ENCODE results near the gene EHHADH. TPM values are rescaled to one million over a fixed set of nuclear protein-coding genes. Genes with fewer than 3 reads are reported as not detected.
A peak's percentile ranks its signal among the peaks of the same experiment; 100 is the strongest.

The EHHADH gene
- total RNA-seq, 1 experiment from 2014 or later, result 8.4 TPM

GRCh38 chr3:185200639-185201038 is 53.2 kb downstream of the EHHADH start:
- ChIA-PET CTCF (no interaction called here), POLR2A (ENCODE audit: unreplicated experiment) (no interaction called here)
- DNase-seq, result peak in 1 of 2 experiments; percentile 38
- H3K4me3 ChIP-seq, result no peak overlapping the region
- no peaks in the 10 kb centered on the region for H3K27me3 ChIP-seq (ENCODE audit: insufficient read depth, low read depth)
- no peak overlapping the region for H3K4me2 ChIP-seq
- no TSS peak for BruUV-seq (replicated peaks)
- H3K36me3 ChIP-seq (ENCODE audit: low read depth), result no peaks in the 10 kb centered on the region
- no peaks in the 10 kb centered on the region for H3K9me3 ChIP-seq (ENCODE audit: insufficient read depth, low read depth)
- intact Hi-C loops (cut with micrococcal nuclease; ENCODE audit: unreplicated experiment), result no loop called here
- no peaks in the 10 kb centered on the region for H3K9me2 ChIP-seq (ENCODE audit: insufficient read depth)
- no peaks in the 10 kb centered on the region for H3K79me2 ChIP-seq (ENCODE audit: low read depth)
- TF ChIP-seq EZH2 (IDR thresholded peaks at IDR 0.05; ENCODE audit: low read depth) (no peak), CTCF (conservative IDR thresholded peaks at IDR 0.05) (no peak)
- H2AFZ ChIP-seq, result no peak overlapping the region
- H4K20me1 ChIP-seq (ENCODE audit: insufficient read depth), result no peaks in the 10 kb centered on the region
- no peak overlapping the region for H3K27ac ChIP-seq
- H3F3A ChIP-seq (ENCODE audit: insufficient read depth, low read depth), result no peaks in the 10 kb centered on the region
- no peaks in the 10 kb centered on the region for H3K4me1 ChIP-seq (replicated peaks; ENCODE audit: insufficient read depth)

DNA sequence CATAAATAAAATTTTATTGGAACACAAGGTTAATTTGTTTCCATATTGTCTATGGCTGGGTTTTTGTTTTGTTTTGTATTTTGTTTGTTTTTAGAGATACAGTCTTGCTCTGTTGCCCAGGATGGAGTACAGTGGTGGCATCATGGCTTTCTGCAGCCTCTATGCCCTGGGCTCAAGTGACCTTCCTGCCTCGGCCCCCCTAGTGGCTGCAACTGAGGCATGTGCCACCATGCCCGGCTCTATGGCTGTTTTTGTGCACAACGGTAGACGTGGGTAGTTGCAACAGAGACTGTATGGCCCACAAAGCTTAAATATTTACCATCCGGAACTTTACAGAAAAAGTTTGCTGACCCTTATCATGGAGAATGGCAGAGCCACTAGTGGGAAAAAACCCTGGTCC is 54.2 kb downstream of the EHHADH start:
- H3K4me2 ChIP-seq, result no peak overlapping the region
- H2AFZ ChIP-seq, result no peak overlapping the region
- no peaks in the 10 kb centered on the region for H3K36me3 ChIP-seq (ENCODE audit: low read depth)
- H3K9me3 ChIP-seq (ENCODE audit: insufficient read depth, low read depth), result no peaks in the 10 kb centered on the region
- H4K20me1 ChIP-seq (ENCODE audit: insufficient read depth), result no peaks in the 10 kb centered on the region
- H3K9me2 ChIP-seq (ENCODE audit: insufficient read depth), result no peaks in the 10 kb centered on the region
- no TSS peak for BruUV-seq (replicated peaks)
- no peak for DNase-seq
- intact Hi-C loops (cut with micrococcal nuclease; ENCODE audit: unreplicated experiment), result no loop called here
- H3K4me3 ChIP-seq, result no peak overlapping the region
- CTCF ChIA-PET, result no interaction called here
- H3K27ac ChIP-seq, result no peak overlapping the region
- no peaks in the 10 kb centered on the region for H3K4me1 ChIP-seq (replicated peaks; ENCODE audit: insufficient read depth)
- no peaks in the 10 kb centered on the region for H3F3A ChIP-seq (ENCODE audit: insufficient read depth, low read depth)
- no peaks in the 10 kb centered on the region for H3K79me2 ChIP-seq (ENCODE audit: low read depth)
- TF ChIP-seq EZH2 (IDR thresholded peaks at IDR 0.05; ENCODE audit: low read depth) (no peak), CTCF (conservative IDR thresholded peaks at IDR 0.05) (no peak; the same call in 1 of the 2 replicates)
- POLR2A ChIA-PET (ENCODE audit: unreplicated experiment), result no interaction called here
- no peaks in the 10 kb centered on the region for H3K27me3 ChIP-seq (ENCODE audit: insufficient read depth, low read depth)

DNA sequence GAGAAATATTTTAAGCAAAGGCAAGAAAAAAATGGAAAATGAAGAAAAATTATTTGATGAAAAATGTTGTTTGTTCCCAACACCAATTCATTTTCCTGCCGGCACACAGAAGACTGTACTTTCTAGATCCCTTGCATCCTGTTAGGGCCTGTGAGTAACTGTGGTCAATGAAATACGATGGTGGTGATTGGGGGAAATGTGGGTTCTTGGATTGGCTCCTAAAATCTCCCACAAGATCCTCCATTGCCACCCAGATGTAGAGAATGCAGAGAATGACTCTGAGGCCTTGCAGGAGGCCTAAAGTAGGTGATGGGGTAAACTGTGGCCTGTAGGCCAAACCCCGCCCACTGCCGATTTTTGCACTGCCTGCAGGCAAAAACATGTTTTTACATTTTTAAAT is 54.6 kb downstream of the EHHADH start:
- no peaks in the 10 kb centered on the region for H3K9me3 ChIP-seq (ENCODE audit: insufficient read depth, low read depth)
- no peak overlapping the region for H3K4me3 ChIP-seq
- no peaks in the 10 kb centered on the region for H3K27me3 ChIP-seq (ENCODE audit: insufficient read depth, low read depth)
- ChIA-PET CTCF (no interaction called here), POLR2A (ENCODE audit: unreplicated experiment) (no interaction called here)
- DNase-seq, result peak in 1 of 2 experiments; percentile 19
- no peaks in the 10 kb centered on the region for H3K9me2 ChIP-seq (ENCODE audit: insufficient read depth)
- H3K27ac ChIP-seq, result no peak overlapping the region
- intact Hi-C loops (cut with micrococcal nuclease; ENCODE audit: unreplicated experiment), result no loop called here
- no peaks in the 10 kb centered on the region for H3K4me1 ChIP-seq (replicated peaks; ENCODE audit: insufficient read depth)
- H3F3A ChIP-seq (ENCODE audit: insufficient read depth, low read depth), result no peaks in the 10 kb centered on the region
- TF ChIP-seq EZH2 (IDR thresholded peaks at IDR 0.05; ENCODE audit: low read depth), result no peak
- TF ChIP-seq CTCF (conservative IDR thresholded peaks at IDR 0.05), result no peak
- no peak overlapping the region for H3K4me2 ChIP-seq
- no peaks in the 10 kb centered on the region for H3K36me3 ChIP-seq (ENCODE audit: low read depth)
- H2AFZ ChIP-seq, result no peak overlapping the region
- no peaks in the 10 kb centered on the region for H4K20me1 ChIP-seq (ENCODE audit: insufficient read depth)
- no peaks in the 10 kb centered on the region for H3K79me2 ChIP-seq (ENCODE audit: low read depth)
- no TSS peak for BruUV-seq (replicated peaks)

All from PC-9 (cell line).